HG03439 (cell line): ENCODE results near the gene RIPK4.
A peak's percentile ranks its signal among the peaks of the same experiment; 100 is the strongest.

Experiments
- ATAC-seq: cut with Tn5 transposase; IDR thresholded peaks from one replicate; pipeline ENCODE4 v1.9.1; 2021; ENCODE audit warnings: mild to moderate bottlenecking, moderate library complexity; ENCODE audit not compliant: unreplicated experiment

RIPK4 gene

GRCh38 chr21:41766883-41767605 lies at the start of gene RIPK4:
Gene RIPK4 (minus strand): TSS chr21:41767052. CDS start chr21:41767041, 11 bp downstream.
- no peak for ATAC-seq

- peak; percentile 16 for ATAC-seq
Measured at GRCh38 chr21:41815652-41816582, 49.1 kb upstream of the RIPK4 start.

- ATAC-seq = no peak
Measured at GRCh38 chr21:41813226-41813625, 46.4 kb upstream of the RIPK4 start.

- no peak for ATAC-seq
Measured at GRCh38 chr21:41812679-41813078, 45.8 kb upstream of the RIPK4 start.

- no peak for ATAC-seq
Measured at GRCh38 chr21:41810597-41810932, 43.7 kb upstream of the RIPK4 start.

- ATAC-seq = no peak
Measured at GRCh38 chr21:41809891-41810596, 43.2 kb upstream of the RIPK4 start.

GRCh38 chr21:41808846-41809245 lies 42.0 kb upstream of the RIPK4 start:
- no peak for ATAC-seq

GRCh38 chr21:41808094-41808493 lies 41.2 kb upstream of the RIPK4 start:
- ATAC-seq = no peak

GRCh38 chr21:41806773-41807172 lies 39.9 kb upstream of the RIPK4 start:
- no peak for ATAC-seq

- ATAC-seq = no peak
Measured at GRCh38 chr21:41805643-41806042, 38.8 kb upstream of the RIPK4 start.

GRCh38 chr21:41805038-41805437 lies 38.2 kb upstream of the RIPK4 start:
- ATAC-seq = no peak

GRCh38 chr21:41804381-41804780 lies 37.5 kb upstream of the RIPK4 start:
- ATAC-seq = no peak

GRCh38 chr21:41803316-41803715 lies 36.5 kb upstream of the RIPK4 start:
- no peak for ATAC-seq

- ATAC-seq = no peak
Measured at GRCh38 chr21:41802684-41803083, 35.8 kb upstream of the RIPK4 start.

GRCh38 chr21:41802198-41802584 lies 35.3 kb upstream of the RIPK4 start:
- no peak for ATAC-seq

- no peak for ATAC-seq
Measured at GRCh38 chr21:41801321-41802197, 34.7 kb upstream of the RIPK4 start.

GRCh38 chr21:41800425-41801320 lies 33.8 kb upstream of the RIPK4 start:
- no peak for ATAC-seq

- ATAC-seq = no peak
Measured at GRCh38 chr21:41799763-41800162, 32.9 kb upstream of the RIPK4 start.

- no peak for ATAC-seq
Measured at GRCh38 chr21:41798326-41798725, 31.5 kb upstream of the RIPK4 start.
